AG10803 (cell line): Measurements from ENCODE around the gene THYN1.
A peak's percentile ranks its signal among the peaks of the same experiment; 100 is the strongest.

Experiments
- DNase-seq: peaks from one replicate; pipeline ENCODE4 v3.0.0; 2010; ENCODE audit warnings: low read depth
- H3K4me3 ChIP-seq: 2 replicates; pipeline ENCODE4 v1.5.1; 2011; ENCODE audit warnings: mild to moderate bottlenecking, low read length, control low read depth
- TF ChIP-seq, protein P1 (sequence below): conservative IDR thresholded peaks from 2 replicates; pipeline ENCODE4 v1.5.1; 2011; ENCODE audit warnings: mild to moderate bottlenecking, low read length, control low read depth, inconsistent platforms

Gene THYN1

DNA sequence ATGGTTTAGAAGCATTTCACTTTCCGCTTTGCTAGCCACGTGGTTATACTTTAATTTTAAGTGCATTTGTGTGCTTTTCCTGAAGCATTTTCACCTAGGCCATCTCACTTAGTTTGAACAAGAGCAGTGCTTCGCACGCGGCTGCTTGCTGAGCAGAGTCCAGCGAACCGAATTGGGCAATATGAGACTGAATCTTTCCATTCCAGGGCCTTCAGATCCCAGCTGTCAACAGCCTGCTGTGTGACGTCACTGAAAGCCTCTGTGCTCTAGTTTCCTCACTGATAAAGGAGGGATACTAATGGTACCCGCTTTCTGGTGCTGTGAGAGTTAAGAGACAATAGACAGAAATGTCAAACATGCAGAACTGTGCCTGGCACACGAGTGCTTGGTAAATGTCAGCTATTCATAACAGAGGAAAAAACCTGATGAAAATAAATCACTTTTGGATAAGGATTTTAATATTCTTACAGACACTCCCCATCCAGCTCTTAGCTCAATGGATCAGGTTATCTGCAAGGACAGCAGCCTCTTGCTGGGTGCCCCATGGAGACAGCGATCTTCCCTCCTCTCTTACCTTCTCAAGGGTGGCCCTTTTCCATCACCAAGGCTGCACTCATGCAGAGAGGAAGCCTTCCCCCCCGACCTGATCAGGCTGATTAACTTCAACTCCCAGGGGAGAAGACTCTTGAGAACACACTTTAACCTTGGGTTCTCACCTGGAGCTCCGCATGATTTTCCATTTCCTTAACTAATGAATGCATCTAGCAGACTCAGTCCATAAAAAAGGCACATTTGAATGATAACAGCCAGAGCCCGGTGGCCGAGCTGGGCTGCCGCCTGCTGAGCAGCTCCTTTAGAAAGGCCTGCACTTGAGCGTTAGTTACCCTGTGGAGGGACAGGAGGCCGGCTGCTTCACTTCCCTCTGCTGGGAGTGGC is 19.5 kb upstream of the THYN1 start:
- H3K4me3 ChIP-seq, result no peak overlapping the region
- peak; percentile 48 for DNase-seq
- TF ChIP-seq, protein P1, sequence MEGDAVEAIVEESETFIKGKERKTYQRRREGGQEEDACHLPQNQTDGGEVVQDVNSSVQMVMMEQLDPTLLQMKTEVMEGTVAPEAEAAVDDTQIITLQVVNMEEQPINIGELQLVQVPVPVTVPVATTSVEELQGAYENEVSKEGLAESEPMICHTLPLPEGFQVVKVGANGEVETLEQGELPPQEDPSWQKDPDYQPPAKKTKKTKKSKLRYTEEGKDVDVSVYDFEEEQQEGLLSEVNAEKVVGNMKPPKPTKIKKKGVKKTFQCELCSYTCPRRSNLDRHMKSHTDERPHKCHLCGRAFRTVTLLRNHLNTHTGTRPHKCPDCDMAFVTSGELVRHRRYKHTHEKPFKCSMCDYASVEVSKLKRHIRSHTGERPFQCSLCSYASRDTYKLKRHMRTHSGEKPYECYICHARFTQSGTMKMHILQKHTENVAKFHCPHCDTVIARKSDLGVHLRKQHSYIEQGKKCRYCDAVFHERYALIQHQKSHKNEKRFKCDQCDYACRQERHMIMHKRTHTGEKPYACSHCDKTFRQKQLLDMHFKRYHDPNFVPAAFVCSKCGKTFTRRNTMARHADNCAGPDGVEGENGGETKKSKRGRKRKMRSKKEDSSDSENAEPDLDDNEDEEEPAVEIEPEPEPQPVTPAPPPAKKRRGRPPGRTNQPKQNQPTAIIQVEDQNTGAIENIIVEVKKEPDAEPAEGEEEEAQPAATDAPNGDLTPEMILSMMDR, result no peak

DNA sequence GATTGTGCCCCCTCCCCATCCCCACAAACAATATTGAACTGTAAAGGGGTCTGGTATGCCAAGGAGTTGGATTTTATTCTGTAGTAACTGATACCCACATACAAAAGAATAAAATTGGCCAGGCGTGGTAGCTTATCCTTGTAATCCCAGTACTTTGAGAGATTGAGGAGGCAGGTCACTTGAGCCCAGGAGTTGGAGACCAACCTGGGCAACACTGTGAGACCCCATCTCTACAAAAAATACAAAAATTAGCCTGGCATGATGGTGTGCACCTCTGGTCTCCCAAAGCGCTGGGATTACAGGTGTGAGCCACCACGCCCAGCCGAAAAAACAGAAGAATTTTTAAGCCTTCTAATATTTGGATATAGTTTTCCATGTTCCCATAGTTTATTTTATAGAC is 18.8 kb upstream of the THYN1 start:
- H3K4me3 ChIP-seq, result no peak overlapping the region
- no peak for DNase-seq
- TF ChIP-seq, protein P1, result no peak

DNA sequence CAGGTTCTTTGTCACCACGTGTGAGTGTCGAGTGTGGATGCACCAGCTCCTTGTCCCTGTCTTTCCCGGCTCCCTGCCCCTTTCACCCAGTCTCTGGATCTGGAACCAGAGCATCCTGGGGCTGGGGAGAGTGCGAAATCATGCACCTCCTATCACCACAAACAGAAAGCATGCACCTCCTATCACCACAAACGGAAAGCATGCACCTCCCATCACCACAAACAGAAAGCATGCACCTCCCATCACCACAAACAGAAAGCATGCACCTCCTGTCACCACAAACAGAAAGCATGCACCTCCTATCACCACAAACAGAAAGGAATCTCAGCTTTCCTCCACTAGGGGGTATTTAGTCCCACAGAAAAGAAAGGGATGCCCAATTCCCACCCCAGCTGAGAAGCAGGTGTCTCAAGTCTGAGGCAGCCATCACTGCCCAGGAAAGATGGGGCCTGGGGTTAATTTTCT is 17.1 kb upstream of the THYN1 start:
- TF ChIP-seq, protein P1, result peak; percentile 31
- peak; percentile 16 for DNase-seq
- H3K4me3 ChIP-seq, result no peak overlapping the region

DNA sequence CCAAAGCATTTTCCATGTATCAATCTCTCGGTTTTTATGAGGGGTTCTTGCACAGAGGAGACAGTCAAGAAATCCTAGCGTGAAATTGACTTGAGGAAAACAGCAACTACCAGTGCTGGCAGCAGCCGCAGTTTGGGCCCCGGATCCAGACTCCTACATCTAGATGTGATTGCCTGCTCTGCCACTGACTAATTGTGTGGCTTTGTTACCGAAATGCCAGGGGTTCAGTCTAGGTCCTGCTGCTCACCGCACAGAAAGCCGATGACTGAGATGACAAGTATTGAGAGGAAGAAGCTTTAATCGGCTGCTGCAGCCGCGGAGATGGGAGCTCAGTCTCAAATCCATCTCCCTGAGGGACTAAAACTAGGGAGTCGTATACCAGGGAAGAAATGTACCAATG is 14.8 kb upstream of the THYN1 start:
- DNase-seq, result no peak
- TF ChIP-seq, protein P1, result no peak

DNA sequence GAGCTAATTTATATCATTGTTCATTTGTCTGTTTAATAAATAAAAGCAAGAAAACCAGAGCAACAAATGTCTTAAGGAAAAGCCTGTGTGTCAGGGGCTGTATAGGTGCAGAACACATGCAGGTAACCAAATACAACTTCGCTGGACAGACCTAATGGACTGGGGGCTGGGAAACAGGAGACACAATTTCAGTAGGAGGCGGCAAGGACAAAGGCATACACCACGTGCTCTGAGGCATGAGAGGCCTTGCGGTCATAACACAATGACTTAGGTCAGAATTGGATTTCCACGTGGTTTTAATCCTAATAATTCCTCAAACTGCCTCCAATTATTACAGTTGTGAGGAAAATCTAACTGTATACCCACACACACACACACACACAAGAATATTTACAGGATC is 14.3 kb upstream of the THYN1 start:
- no peak for DNase-seq
- no peak overlapping the region for H3K4me3 ChIP-seq
- TF ChIP-seq, protein P1, result no peak

More for the DNA sequence above, 14.8 kb upstream of the THYN1 start:
- H3K4me3 ChIP-seq, result no peak overlapping the region

DNA sequence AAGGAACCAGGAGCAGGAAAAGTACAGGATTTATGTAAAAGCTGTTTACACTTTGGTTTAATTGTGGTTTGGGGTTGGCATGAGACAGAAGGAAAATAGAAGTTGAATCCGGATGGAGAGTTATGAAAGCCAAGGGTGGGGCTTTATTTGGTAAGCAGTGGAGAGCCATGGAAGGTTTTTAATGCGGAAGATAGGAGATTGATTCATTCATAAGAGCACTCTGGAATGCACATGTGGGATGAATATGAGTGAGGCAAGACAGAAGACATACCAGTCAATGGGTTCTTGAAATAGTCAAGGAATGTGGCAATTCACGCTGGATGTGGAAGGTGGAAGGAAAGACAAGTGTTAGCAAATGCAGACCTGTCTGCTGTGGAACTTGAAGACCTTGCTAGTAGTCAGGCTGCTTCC is 13.7 kb upstream of the THYN1 start:
- H3K4me3 ChIP-seq, result no peak overlapping the region
- TF ChIP-seq, protein P1, result no peak
- peak; percentile 97 for DNase-seq

DNA sequence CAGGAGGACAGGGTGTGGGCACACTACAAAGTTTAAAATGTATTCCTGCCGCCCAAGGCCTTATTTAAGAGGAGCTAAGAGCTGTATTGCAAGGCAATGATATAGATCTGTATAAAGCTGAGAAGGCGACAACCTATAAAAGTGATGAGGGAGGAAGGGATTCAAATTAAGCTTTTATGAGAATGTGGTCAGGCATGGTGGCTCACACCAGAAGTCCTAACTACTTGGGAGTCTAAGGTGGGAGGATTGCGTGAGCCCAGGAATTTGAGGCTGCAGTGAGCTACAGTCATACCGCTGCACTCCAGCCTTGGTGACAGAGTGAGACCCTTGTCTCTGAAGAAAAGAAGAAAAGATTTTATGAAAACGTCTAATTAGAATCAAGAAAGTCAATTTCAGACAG is 13.3 kb upstream of the THYN1 start:
- TF ChIP-seq, protein P1, result no peak
- no peak for DNase-seq
- no peak overlapping the region for H3K4me3 ChIP-seq
